Esophagus (tissue), 2 donors: Measurements from ENCODE around the gene CREB5. TPM values are rescaled to one million over a fixed set of nuclear protein-coding genes. Genes with fewer than 3 reads are reported as not detected.

ENCODE experiments used
- H3K27ac ChIP-seq, 2 donors: one replicate each; pipeline ENCODE4 v1.5.1; 2013; ENCODE audit warnings: low read depth in 2 of 2, mild to moderate bottlenecking in 2 of 2, inconsistent platforms in 1 of 2, low read length in 1 of 2, moderate library complexity in 1 of 2
- H3K27me3 ChIP-seq, 2 donors: one replicate each; pipeline ENCODE4 v1.6.1; 2013; ENCODE audit warnings: low read length in 2 of 2, control low read depth in 1 of 2, mild to moderate bottlenecking in 1 of 2; ENCODE audit not compliant: insufficient read depth in 2 of 2, control insufficient read depth in 1 of 2
- H3K36me3 ChIP-seq, 2 donors: one replicate each; pipeline ENCODE4 v1.6.1; 2013; ENCODE audit warnings: low read length in 1 of 2; ENCODE audit not compliant: control insufficient read depth in 2 of 2, insufficient read depth in 2 of 2
- H3K4me1 ChIP-seq, 2 donors: one replicate each; pipeline ENCODE4 v1.6.1; 2013; ENCODE audit warnings: low read length in 1 of 2; ENCODE audit not compliant: control insufficient read depth in 2 of 2, insufficient read depth in 2 of 2
- H3K4me3 ChIP-seq, 2 donors: one replicate each; pipeline ENCODE4 v1.5.1; 2013; ENCODE audit warnings: low read length in 2 of 2, mild to moderate bottlenecking in 2 of 2, low read depth in 1 of 2, moderate library complexity in 1 of 2
- H3K9me3 ChIP-seq, 2 donors: one replicate each; pipeline ENCODE4 v1.6.1; 2013; ENCODE audit warnings: mild to moderate bottlenecking in 2 of 2, low read depth in 1 of 2, low read length in 1 of 2, moderate library complexity in 1 of 2; ENCODE audit not compliant: control insufficient read depth in 2 of 2, insufficient read depth in 1 of 2
- WGBS, 2 donors: extraction: QIAGEN DNeasy Blood & Tissue Kit; methylation state at CpG; one replicate each; pipeline ENCODE4 v1.1.7; 2013; 5-methylcytosine and 5-hydroxymethylcytosine counted together
- polyA plus RNA-seq, 2 donors: library from polyadenylated mRNA; stranded (reverse); fragments of 200-250 nt; gene quantifications; one replicate each; pipeline ENCODE4 v1.2.3, GENCODE V29; 2013
- donor health status: healthy with polysubstance abuse.
- donor health status: Bipolar disorder and iron deficiency.

The CREB5 gene
- polyA plus RNA-seq, 2 donors, result 0.67 to 1.2 TPM

DNA sequence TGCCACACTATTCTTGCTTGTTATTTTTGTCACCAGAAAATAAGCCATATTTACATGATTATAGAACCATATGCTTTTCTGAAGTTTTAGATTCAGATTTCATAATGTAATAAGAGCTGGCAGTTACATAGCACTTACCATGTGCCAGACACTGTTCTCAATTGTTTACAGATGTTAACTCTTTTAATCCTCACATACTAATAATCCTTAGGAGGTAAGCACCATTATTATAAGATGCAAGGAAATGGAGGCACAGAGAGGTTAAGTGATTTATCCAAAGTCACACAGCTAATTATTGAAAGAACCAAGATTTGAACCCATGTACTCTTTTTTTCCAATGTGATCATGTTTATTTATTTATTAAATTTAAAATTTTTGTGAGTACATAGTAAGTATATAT lies 57.2 kb downstream of the CREB5 start:
- no peaks in the 10 kb centered on the region for H3K4me1 ChIP-seq

DNA sequence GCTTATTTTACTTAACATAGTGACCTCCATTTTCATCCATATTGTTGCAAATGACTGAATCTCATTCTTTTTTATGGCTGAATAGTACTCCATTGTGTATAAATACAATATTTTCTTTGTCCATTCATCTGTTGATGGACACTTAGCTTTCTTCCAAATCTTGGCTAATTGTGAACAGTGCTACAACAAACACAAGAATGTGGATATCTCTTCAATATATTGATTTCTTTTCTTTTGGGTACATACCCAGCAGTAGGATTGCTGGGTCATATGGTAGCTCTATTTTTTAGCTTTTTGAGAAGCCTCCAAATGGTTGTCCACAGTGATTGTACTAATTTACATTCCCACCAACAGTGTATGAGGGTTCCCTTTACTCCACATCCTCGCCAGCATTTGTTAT lies 58.0 kb downstream of the CREB5 start:
- H3K9me3 ChIP-seq, result no peaks in the 10 kb centered on the region
- no peak overlapping the region for H3K4me3 ChIP-seq
- H3K27ac ChIP-seq, result no peak overlapping the region
- H3K4me1 ChIP-seq, result no peaks in the 10 kb centered on the region
- no peaks in the 10 kb centered on the region for H3K36me3 ChIP-seq
- 84 to 91% methylated on average over 1 of the region's 1 CpG for WGBS, 2 donors
- no peaks in the 10 kb centered on the region for H3K27me3 ChIP-seq

More for the DNA sequence above, 57.2 kb downstream of the CREB5 start:
- H3K27ac ChIP-seq, result no peak overlapping the region
- no peak overlapping the region for H3K4me3 ChIP-seq
- H3K27me3 ChIP-seq, result no peaks in the 10 kb centered on the region
- no peaks in the 10 kb centered on the region for H3K9me3 ChIP-seq
- no peaks in the 10 kb centered on the region for H3K36me3 ChIP-seq

DNA sequence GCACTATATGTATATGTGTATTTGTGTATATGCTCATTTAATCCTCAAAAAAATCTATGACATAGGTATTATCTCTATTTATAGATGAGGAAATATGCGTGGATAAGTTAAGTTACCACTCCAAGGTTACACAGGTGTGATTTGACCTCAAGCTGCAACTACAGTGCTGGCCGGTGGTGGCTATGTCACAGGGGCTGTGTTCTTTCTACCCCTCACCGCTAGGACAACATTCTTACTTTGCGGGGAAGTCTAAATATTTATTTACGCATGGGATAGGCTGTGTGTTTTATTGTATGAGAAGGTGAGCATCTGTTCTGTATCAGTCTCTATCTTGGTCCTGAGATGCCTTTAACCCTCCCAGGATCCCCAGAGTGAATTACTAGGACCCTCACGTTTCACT lies 60.0 kb downstream of the CREB5 start:
- H3K27ac ChIP-seq, result no peak overlapping the region
- no peaks in the 10 kb centered on the region for H3K9me3 ChIP-seq
- no peaks in the 10 kb centered on the region for H3K27me3 ChIP-seq
- no peaks in the 10 kb centered on the region for H3K36me3 ChIP-seq
- no peaks in the 10 kb centered on the region for H3K4me1 ChIP-seq
- WGBS, 2 donors, result 62 to 81% methylated on average over 6 of the region's 6 CpGs
- no peak overlapping the region for H3K4me3 ChIP-seq

- Histone ChIP-seq H3K4me1 (no peaks in the 10 kb centered on the region), H3K27me3 (no peaks in the 10 kb centered on the region), H3K36me3 (no peaks in the 10 kb centered on the region), H3K9me3 (no peaks in the 10 kb centered on the region), H3K4me3 (no peak overlapping the region), H3K27ac (no peak overlapping the region)
- 66 to 69% methylated on average over 8 of the region's 8 CpGs for WGBS, 2 donors
These were observed 61.4 kb downstream of the CREB5 start for GRCh38 chr7:28473571-28474281.

DNA sequence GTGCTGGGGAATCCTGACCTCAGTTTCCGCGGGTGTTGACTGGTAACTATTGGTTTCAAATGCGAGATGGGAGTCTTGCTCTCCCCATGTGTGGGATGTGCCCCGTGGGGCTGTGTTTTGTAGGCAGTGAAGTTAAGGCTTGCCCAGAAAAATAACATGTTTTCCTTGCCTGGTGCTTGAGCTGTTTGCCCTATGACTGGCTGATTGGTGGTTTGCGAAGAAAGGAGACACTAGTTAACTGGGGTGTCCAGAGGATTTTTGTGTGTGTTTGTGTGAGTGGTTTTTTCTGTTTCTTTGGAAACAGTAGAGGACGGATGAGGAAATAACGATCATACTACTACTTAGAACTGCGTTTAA lies 61.9 kb downstream of the CREB5 start:
- Histone ChIP-seq H3K4me1 (no peaks in the 10 kb centered on the region), H3K27ac (no peak overlapping the region), H3K9me3 (no peaks in the 10 kb centered on the region), H3K4me3 (no peak overlapping the region), H3K27me3 (no peaks in the 10 kb centered on the region), H3K36me3 (no peaks in the 10 kb centered on the region)
- WGBS, 2 donors, result 75 to 76% methylated on average over 8 of the region's 8 CpGs

DNA sequence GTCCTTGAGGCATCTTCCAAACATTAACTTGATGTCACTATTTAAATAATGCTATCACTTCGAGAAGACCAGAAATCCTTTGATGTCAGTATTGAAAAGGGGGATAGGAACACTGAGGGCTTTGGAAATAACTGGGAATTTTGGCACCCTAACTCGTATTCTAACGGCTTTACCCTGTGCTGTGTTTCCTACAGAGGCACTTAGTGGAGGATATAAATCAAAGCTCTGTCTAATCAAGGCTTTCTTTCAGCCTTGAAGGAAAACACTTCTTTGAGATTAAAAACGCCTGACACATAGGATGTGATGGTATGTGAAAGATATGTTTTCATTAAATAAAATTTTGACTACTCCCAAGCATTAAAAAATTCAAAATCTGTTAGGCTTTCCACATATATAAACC lies 62.3 kb downstream of the CREB5 start:
- Histone ChIP-seq H3K27ac (no peak overlapping the region), H3K4me3 (no peak overlapping the region), H3K36me3 (no peaks in the 10 kb centered on the region), H3K27me3 (no peaks in the 10 kb centered on the region), H3K9me3 (no peaks in the 10 kb centered on the region), H3K4me1 (no peaks in the 10 kb centered on the region)
- WGBS, 2 donors, result 59 to 68% methylated on average over 4 of the region's 4 CpGs

DNA sequence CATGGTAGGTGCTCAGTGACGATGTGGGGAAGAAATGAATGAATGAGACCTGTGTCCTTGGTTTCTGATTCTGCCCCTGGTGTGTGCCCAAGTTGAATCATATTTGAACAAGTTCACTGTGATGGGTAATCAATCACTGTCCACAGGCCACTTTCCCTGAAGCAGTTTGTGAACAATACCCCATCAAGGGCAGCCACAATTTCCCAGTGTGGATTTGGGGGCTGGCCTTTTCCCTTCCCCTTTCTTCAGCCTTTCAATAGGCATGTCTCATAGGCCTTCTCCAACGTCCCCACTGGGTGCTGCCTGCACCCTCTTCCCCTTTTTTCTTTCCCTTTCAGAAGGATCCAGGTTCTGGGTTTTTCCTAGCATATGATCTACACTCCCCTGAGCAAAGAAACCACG lies 64.7 kb downstream of the CREB5 start:
- Histone ChIP-seq H3K27me3 (no peaks in the 10 kb centered on the region), H3K4me1 (no peaks in the 10 kb centered on the region), H3K36me3 (no peaks in the 10 kb centered on the region), H3K4me3 (no peak overlapping the region), H3K27ac (no peak overlapping the region), H3K9me3 (no peaks in the 10 kb centered on the region)
- 60 to 80% methylated on average over 3 of the region's 3 CpGs for WGBS, 2 donors

- Histone ChIP-seq H3K4me3 (no peak overlapping the region), H3K36me3 (no peaks in the 10 kb centered on the region), H3K4me1 (no peaks in the 10 kb centered on the region), H3K9me3 (no peaks in the 10 kb centered on the region), H3K27me3 (no peaks in the 10 kb centered on the region), H3K27ac (no peak overlapping the region)
- 64 to 83% methylated on average over 1 of the region's 1 CpG for WGBS, 2 donors
These were observed 66.3 kb downstream of the CREB5 start for GRCh38 chr7:28478656-28479055.

- WGBS, 2 donors, result 82 to 86% methylated on average over 6 of the region's 6 CpGs
- H3K4me3 ChIP-seq, result no peak overlapping the region
- H3K4me1 ChIP-seq, result no peaks in the 10 kb centered on the region
- H3K27me3 ChIP-seq, result no peaks in the 10 kb centered on the region
- no peak overlapping the region for H3K27ac ChIP-seq
- H3K36me3 ChIP-seq, result no peaks in the 10 kb centered on the region
- no peaks in the 10 kb centered on the region for H3K9me3 ChIP-seq
These were observed 67.2 kb downstream of the CREB5 start for GRCh38 chr7:28479507-28479947.

DNA sequence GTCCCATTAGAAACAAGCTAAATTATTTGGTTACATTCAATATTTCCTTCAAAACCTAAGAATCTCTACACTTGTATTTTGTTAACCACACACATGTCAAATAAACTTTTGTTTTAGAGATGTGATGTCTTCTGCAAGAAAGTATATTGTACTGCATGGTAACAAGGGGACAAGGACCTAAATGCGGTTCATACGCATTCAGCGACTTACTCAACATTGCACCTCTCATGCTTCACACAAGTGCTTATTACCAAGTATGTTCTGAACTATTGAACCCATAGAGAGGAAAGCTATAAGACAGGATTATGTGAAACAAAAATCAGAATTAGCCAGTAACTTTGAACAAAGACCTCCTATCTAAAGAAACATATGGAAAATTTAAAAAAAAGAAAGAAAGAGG lies 68.3 kb downstream of the CREB5 start:
- no peaks in the 10 kb centered on the region for H3K36me3 ChIP-seq
- no peaks in the 10 kb centered on the region for H3K4me1 ChIP-seq
- H3K27ac ChIP-seq, result no peak overlapping the region
- no peak overlapping the region for H3K4me3 ChIP-seq
- no peaks in the 10 kb centered on the region for H3K9me3 ChIP-seq
- H3K27me3 ChIP-seq, result no peaks in the 10 kb centered on the region
- 97 to 98% methylated on average over 3 of the region's 3 CpGs for WGBS, 2 donors
